Gastroesophageal sphincter (tissue), 3 donors: ENCODE measurements around the gene ANK3.

Source experiments
- POLR2A ChIP-seq, 2 donors: fragments of 450-650 bp; IDR thresholded peaks; one replicate each; pipeline ENCODE4 v1.6.1; 2017; ENCODE audit warnings: antibody characterized with exemption in 2 of 2, mild to moderate bottlenecking in 2 of 2, moderate library complexity in 1 of 2
- POLR2AphosphoS5 ChIP-seq: sonication (generic); formaldehyde crosslinking; IDR thresholded peaks from one replicate; pipeline ENCODE4 v1.6.1; 2017; ENCODE audit warnings: antibody characterized with exemption
- TF ChIP-seq, protein P1 (sequence below), 4 experiments: fragments of 200-600 bp in 2 of 4; fragments of 450-650 bp in 2 of 4; sonication (generic) in 1 of 4; IDR thresholded peaks; one replicate each; pipeline ENCODE4 v1.5.1; 2017 to 2019; ENCODE audit warnings: antibody characterized with exemption in 4 of 4, mild to moderate bottlenecking in 2 of 4, moderate library complexity in 2 of 4

DNA sequence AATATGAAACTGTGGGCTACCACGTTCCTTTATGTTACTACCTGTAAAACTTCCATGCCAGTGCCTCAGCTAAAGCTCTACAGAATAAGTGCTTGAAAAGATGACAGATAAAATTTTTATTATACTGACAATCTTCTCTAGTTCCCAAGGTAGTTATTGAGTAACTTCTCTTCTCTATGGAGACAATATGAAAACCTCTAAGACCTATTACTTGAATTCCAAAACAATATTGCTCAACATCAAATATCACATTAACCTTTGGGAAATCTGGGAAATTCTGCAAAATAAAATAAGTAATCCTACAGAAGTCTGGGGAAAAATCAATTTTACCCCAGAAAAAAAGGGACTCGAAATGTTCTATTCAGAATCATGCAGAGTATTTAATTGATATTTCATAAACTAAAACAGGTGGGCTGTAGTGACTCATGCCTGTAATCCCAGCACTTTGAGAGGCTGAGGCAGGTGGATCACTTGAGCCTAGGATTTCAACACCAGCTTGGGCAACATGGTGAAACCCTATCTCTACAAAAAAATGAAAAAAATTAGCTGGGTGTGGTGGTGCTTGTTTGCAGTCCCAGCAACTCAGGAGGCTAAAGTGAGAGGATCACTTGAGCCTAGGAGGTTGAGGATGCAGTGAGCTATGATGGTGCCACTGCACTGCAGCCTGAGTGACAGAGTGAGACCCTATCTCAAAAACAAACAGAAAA, 23.8 kb upstream of the ANK3 start:
- TF ChIP-seq POLR2A (IDR thresholded peaks at IDR 0.05) (no peak), POLR2AphosphoS5 (no peak)
- TF ChIP-seq, protein P1, sequence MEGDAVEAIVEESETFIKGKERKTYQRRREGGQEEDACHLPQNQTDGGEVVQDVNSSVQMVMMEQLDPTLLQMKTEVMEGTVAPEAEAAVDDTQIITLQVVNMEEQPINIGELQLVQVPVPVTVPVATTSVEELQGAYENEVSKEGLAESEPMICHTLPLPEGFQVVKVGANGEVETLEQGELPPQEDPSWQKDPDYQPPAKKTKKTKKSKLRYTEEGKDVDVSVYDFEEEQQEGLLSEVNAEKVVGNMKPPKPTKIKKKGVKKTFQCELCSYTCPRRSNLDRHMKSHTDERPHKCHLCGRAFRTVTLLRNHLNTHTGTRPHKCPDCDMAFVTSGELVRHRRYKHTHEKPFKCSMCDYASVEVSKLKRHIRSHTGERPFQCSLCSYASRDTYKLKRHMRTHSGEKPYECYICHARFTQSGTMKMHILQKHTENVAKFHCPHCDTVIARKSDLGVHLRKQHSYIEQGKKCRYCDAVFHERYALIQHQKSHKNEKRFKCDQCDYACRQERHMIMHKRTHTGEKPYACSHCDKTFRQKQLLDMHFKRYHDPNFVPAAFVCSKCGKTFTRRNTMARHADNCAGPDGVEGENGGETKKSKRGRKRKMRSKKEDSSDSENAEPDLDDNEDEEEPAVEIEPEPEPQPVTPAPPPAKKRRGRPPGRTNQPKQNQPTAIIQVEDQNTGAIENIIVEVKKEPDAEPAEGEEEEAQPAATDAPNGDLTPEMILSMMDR (IDR thresholded peaks at IDR 0.05): no peak
